Neural cell (in vitro differentiated cells): Measurements from ENCODE around the gene KCNK2. TPM values are rescaled to one million over a fixed set of nuclear protein-coding genes. Genes with fewer than 3 reads are reported as not detected.

ENCODE experiments used
- H2AFZ ChIP-seq: fragments of 200-600, 300-800 bp; sonication (generic), shearing (Covaris generic); 2 replicates; pipeline ENCODE4 v1.6.0; 2014; ENCODE audit warnings: low read depth, mild to moderate bottlenecking, antibody characterized with exemption, low read length, moderate library complexity
- H3F3A ChIP-seq: fragments of 200-600 bp; shearing (Covaris generic); 2 replicates; pipeline ENCODE4 v1.6.1; 2016; ENCODE audit warnings: mild to moderate bottlenecking, moderate library complexity, mixed read lengths, antibody characterized with exemption, low read length; ENCODE audit not compliant: insufficient read depth, poor library complexity, severe bottlenecking
- H3K27ac ChIP-seq: fragments of 200-600, 300-800 bp; sonication (generic), shearing (Covaris generic); 2 replicates; pipeline ENCODE4 v1.5.1; 2014; ENCODE audit warnings: mild to moderate bottlenecking, low read length, moderate library complexity
- H3K27me3 ChIP-seq: fragments of 300-800, 200-600 bp; sonication (generic), shearing (Covaris generic); 2 replicates; pipeline ENCODE4 v1.6.0; 2014; ENCODE audit warnings: mild to moderate bottlenecking, low read depth, low read length, moderate library complexity; ENCODE audit not compliant: insufficient read depth
- H3K36me3 ChIP-seq: fragments of 300-800, 200-600 bp; sonication (generic), shearing (Covaris generic); 2 replicates; pipeline ENCODE4 v1.5.1; 2014; ENCODE audit warnings: mild to moderate bottlenecking, antibody characterized with exemption, low read length, moderate library complexity; ENCODE audit not compliant: insufficient read depth
- H3K4me2 ChIP-seq: fragments of 300-800, 200-600 bp; sonication (generic), shearing (Covaris generic); 2 replicates; pipeline ENCODE4 v1.6.0; 2014; ENCODE audit warnings: mild to moderate bottlenecking, low read length
- H3K4me3 ChIP-seq: fragments of 300-800, 200-600 bp; sonication (generic), shearing (Covaris generic); 2 replicates; pipeline ENCODE4 v1.5.1; 2014; ENCODE audit warnings: mild to moderate bottlenecking, low read length, moderate library complexity
- H3K79me2 ChIP-seq: fragments of 200-600 bp; shearing (Covaris generic); replicated peaks from 2 replicates; pipeline ENCODE4 v1.6.0; 2014; ENCODE audit warnings: mild to moderate bottlenecking, low read length, moderate library complexity; ENCODE audit not compliant: insufficient read depth
- H3K9ac ChIP-seq: fragments of 300-800, 200-600 bp; sonication (generic), shearing (Covaris generic); 2 replicates; pipeline ENCODE4 v1.6.1; 2016; ENCODE audit warnings: mild to moderate bottlenecking, low read length, mixed read lengths
- H3K9me2 ChIP-seq: fragments of 200-600 bp; shearing (Covaris generic); 2 replicates; pipeline ENCODE4 v1.6.1; 2016; ENCODE audit warnings: mild to moderate bottlenecking, low read length, mixed read lengths; ENCODE audit not compliant: insufficient read depth
- H3K9me3 ChIP-seq: fragments of 200-600, 300-800 bp; sonication (generic), shearing (Covaris generic); 2 replicates; pipeline ENCODE4 v1.6.1; 2016; ENCODE audit warnings: mild to moderate bottlenecking, mixed run types, low read length, moderate library complexity, mixed read lengths
- H4K20me1 ChIP-seq: fragments of 200-600 bp; shearing (Covaris generic); 2 replicates; pipeline ENCODE4 v1.6.1; 2016; ENCODE audit warnings: mild to moderate bottlenecking, mixed run types; ENCODE audit not compliant: insufficient read depth
- CTCF ChIP-seq: fragments of 450-650 bp; IDR thresholded peaks from 2 replicates; pipeline ENCODE4 v1.5.1; 2014; ENCODE audit warnings: antibody characterized with exemption, mild to moderate bottlenecking, moderate library complexity; ENCODE audit not compliant: poor library complexity, severe bottlenecking
- EP300 ChIP-seq: fragments of 450-650 bp; conservative IDR thresholded peaks from 2 replicates; pipeline ENCODE4 v1.6.1; 2014; ENCODE audit warnings: antibody characterized with exemption, mild to moderate bottlenecking, moderate library complexity; ENCODE audit not compliant: poor library complexity, severe bottlenecking
- EZH2 ChIP-seq: fragments of 200-600, 300-800 bp; shearing (Covaris generic), sonication (generic); IDR thresholded peaks from 2 replicates; pipeline ENCODE4 v1.6.1; 2014; ENCODE audit warnings: antibody characterized with exemption, low read length, borderline replicate concordance, mild to moderate bottlenecking; ENCODE audit not compliant: insufficient read depth, poor library complexity, severe bottlenecking
- MXI1 ChIP-seq: fragments of 450-650 bp; conservative IDR thresholded peaks from 2 replicates; pipeline ENCODE4 v1.6.1; 2014; ENCODE audit warnings: antibody characterized with exemption, mild to moderate bottlenecking; ENCODE audit not compliant: poor library complexity, severe bottlenecking
- POLR2AphosphoS5 ChIP-seq: IDR thresholded peaks from 2 replicates; pipeline ENCODE4 v1.6.1; 2012
- RAD21 ChIP-seq: fragments of 450-650 bp; conservative IDR thresholded peaks from 2 replicates; pipeline ENCODE4 v1.6.1; 2014; ENCODE audit warnings: antibody characterized with exemption, mild to moderate bottlenecking, moderate library complexity
- SMC3 ChIP-seq: fragments of 450-650 bp; conservative IDR thresholded peaks from 2 replicates; pipeline ENCODE4 v1.6.1; 2014; ENCODE audit warnings: antibody characterized with exemption, mild to moderate bottlenecking, moderate library complexity; ENCODE audit not compliant: poor library complexity
- TAF1 ChIP-seq: IDR thresholded peaks from 2 replicates; pipeline ENCODE4 v1.6.1; 2012; ENCODE audit warnings: low read depth
- polyA plus RNA-seq: library from polyadenylated mRNA; depleted of rRNA; stranded (reverse); fragments of >200 nt; gene quantifications from 2 replicates; pipeline ENCODE4 v1.2.3, GENCODE V29; 2014
- TF ChIP-seq, protein P1 (sequence below): IDR thresholded peaks from 2 replicates; pipeline ENCODE4 v1.6.1; 2012; ENCODE audit warnings: borderline replicate concordance

KCNK2 gene
- polyA plus RNA-seq, 1 donor from 2014 or later = 6.8 TPM

GRCh38 chr1:215044151-215044550 is 38.4 kb upstream of the KCNK2 start:
- Histone ChIP-seq H3K9me2 (no peaks in the 10 kb centered on the region), H4K20me1 (no peaks in the 10 kb centered on the region), H3K27me3 (no peaks in the 10 kb centered on the region), H3K4me3 (no peak overlapping the region), H2AFZ (no peak overlapping the region), H3K27ac (no peak overlapping the region), H3K79me2 (no peaks in the 10 kb centered on the region), H3K36me3 (no peaks in the 10 kb centered on the region), H3F3A (no peaks in the 10 kb centered on the region), H3K4me2 (no peak overlapping the region), H3K9me3 (no peaks in the 10 kb centered on the region), H3K9ac (no peak overlapping the region)
- no peak for TF ChIP-seq RAD21
- TF ChIP-seq MXI1 = no peak
- no peak for TF ChIP-seq SMC3
- no peak for TF ChIP-seq TAF1
- no peak for TF ChIP-seq EZH2
- TF ChIP-seq POLR2AphosphoS5 = no peak
- TF ChIP-seq EP300 = no peak
- TF ChIP-seq, protein P1, sequence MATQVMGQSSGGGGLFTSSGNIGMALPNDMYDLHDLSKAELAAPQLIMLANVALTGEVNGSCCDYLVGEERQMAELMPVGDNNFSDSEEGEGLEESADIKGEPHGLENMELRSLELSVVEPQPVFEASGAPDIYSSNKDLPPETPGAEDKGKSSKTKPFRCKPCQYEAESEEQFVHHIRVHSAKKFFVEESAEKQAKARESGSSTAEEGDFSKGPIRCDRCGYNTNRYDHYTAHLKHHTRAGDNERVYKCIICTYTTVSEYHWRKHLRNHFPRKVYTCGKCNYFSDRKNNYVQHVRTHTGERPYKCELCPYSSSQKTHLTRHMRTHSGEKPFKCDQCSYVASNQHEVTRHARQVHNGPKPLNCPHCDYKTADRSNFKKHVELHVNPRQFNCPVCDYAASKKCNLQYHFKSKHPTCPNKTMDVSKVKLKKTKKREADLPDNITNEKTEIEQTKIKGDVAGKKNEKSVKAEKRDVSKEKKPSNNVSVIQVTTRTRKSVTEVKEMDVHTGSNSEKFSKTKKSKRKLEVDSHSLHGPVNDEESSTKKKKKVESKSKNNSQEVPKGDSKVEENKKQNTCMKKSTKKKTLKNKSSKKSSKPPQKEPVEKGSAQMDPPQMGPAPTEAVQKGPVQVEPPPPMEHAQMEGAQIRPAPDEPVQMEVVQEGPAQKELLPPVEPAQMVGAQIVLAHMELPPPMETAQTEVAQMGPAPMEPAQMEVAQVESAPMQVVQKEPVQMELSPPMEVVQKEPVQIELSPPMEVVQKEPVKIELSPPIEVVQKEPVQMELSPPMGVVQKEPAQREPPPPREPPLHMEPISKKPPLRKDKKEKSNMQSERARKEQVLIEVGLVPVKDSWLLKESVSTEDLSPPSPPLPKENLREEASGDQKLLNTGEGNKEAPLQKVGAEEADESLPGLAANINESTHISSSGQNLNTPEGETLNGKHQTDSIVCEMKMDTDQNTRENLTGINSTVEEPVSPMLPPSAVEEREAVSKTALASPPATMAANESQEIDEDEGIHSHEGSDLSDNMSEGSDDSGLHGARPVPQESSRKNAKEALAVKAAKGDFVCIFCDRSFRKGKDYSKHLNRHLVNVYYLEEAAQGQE = no peak
- no peak for TF ChIP-seq CTCF

DNA sequence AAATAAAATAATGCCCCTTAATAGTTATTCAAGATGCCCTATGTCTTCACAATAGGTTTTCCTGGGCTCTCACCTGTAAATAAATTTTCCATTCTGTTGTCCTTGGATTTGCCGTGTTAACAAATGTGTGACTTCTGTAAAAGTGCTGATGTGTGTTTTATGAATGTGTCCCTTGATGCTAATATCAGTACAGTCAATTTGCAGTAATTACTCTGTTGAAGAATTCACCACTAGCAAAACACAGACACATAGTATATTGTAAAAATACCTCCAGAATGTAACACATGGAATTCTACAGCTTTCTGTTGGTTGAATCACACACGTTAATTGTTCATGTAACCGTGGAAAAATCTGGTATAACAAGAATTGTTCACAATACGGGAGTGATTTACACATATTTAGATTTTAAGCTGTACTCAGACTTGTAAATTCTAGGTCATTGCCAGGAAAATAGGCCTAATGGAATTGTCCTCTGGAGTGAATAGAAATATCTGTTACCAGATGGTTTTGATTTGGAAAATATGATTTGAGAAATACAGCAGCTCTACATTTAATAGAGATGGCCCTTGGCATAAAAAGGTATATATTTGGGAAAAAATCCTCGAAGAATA is 36.7 kb upstream of the KCNK2 start:
- H3K9me3 ChIP-seq = no peaks in the 10 kb centered on the region
- H2AFZ ChIP-seq = no peak overlapping the region
- H3F3A ChIP-seq = no peaks in the 10 kb centered on the region
- no peaks in the 10 kb centered on the region for H3K36me3 ChIP-seq
- no peak overlapping the region for H3K27ac ChIP-seq
- H3K9ac ChIP-seq = no peak overlapping the region
- H3K27me3 ChIP-seq = no peaks in the 10 kb centered on the region
- no peaks in the 10 kb centered on the region for H3K9me2 ChIP-seq
- no peak overlapping the region for H3K4me3 ChIP-seq
- TF ChIP-seq EZH2 = no peak
- no peak for TF ChIP-seq EP300
- TF ChIP-seq CTCF = no peak
- no peak for TF ChIP-seq SMC3
- TF ChIP-seq, protein P1 = no peak
- TF ChIP-seq TAF1 = no peak
- TF ChIP-seq POLR2AphosphoS5 = no peak
- no peaks in the 10 kb centered on the region for H4K20me1 ChIP-seq
- H3K4me2 ChIP-seq = no peak overlapping the region
- H3K79me2 ChIP-seq = no peaks in the 10 kb centered on the region
